Tibial artery (tissue), 4 donors: Measurements from ENCODE around the gene GRXCR1.

Source experiments
- DNase-seq, 2 donors: peaks; one replicate each; pipeline ENCODE4 v3.0.0-alpha.2; 2019
- H3K27ac ChIP-seq, 2 donors: fragments of 200-600 bp; sonication (generic) in 1 of 2; 1 replicate in 1 of 2; 2 replicates in 1 of 2; pipeline ENCODE4 v1.5.1; 2018 to 2019; ENCODE audit warnings: mild to moderate bottlenecking in 1 of 2
- H3K27me3 ChIP-seq, 2 donors: fragments of 200-600 bp; sonication (generic) in 1 of 2; one replicate each; pipeline versions ENCODE4 v1.5.1 to v1.6.0; 2016 to 2019
- H3K36me3 ChIP-seq, 3 donors: fragments of 200-600 bp; sonication (generic) in 2 of 3; one replicate each; pipeline ENCODE4 v1.5.1; 2016 to 2019; ENCODE audit warnings: mild to moderate bottlenecking in 2 of 3
- H3K4me1 ChIP-seq, 4 donors: fragments of 200-600 bp; sonication (generic) in 2 of 4; 1 replicate in 3 of 4; 2 replicates in 1 of 4; pipeline ENCODE4 v1.5.1; 2016 to 2019
- H3K4me3 ChIP-seq, 2 donors: fragments of 200-600 bp; sonication (generic) in 1 of 2; 1 replicate in 1 of 2; 2 replicates in 1 of 2; pipeline ENCODE4 v1.5.1; 2018 to 2019; ENCODE audit warnings: mild to moderate bottlenecking in 2 of 2
- H3K9me3 ChIP-seq, 3 donors: fragments of 200-600 bp; sonication (generic) in 1 of 3; one replicate each; pipeline ENCODE4 v1.5.1; 2016 to 2019
- CTCF ChIP-seq, 2 experiments: fragments of 200-600 bp in 1 of 2; fragments of 450-650 bp in 1 of 2; IDR thresholded peaks; one replicate each; pipeline ENCODE4 v1.5.1; 2017 to 2019; ENCODE audit warnings: antibody characterized with exemption in 2 of 2, mild to moderate bottlenecking in 1 of 2, moderate library complexity in 1 of 2
- intact Hi-C: fragments of 100-400 bp; cut with DNase I; formaldehyde crosslinking; loops from one replicate; pipeline ENCODE4 v1.15.0; 2023; ENCODE audit warnings: low total_unique reads

GRXCR1 gene

GRCh38 chr4:42995343-42995944 lies 102.9 kb downstream of the GRXCR1 start:
- intact Hi-C loops, result no loop called here
- H3K36me3 ChIP-seq, result no peaks in the 10 kb centered on the region
- DNase-seq, result no peak
- no peaks in the 10 kb centered on the region for H3K27me3 ChIP-seq
- H3K4me1 ChIP-seq, result no peaks in the 10 kb centered on the region
- no peak overlapping the region for H3K4me3 ChIP-seq
- peak; percentile 54 to 57 for TF ChIP-seq CTCF (IDR thresholded peaks at IDR 0.05)
- H3K27ac ChIP-seq, result no peak overlapping the region
- H3K9me3 ChIP-seq, result no peaks in the 10 kb centered on the region

GRCh38 chr4:43008793-43009192 lies 116.3 kb downstream of the GRXCR1 start:
- DNase-seq, result no peak
- no peak for TF ChIP-seq CTCF (IDR thresholded peaks at IDR 0.05)
- Histone ChIP-seq H3K27ac (no peak overlapping the region), H3K4me1 (no peaks in the 10 kb centered on the region), H3K9me3 (peaks cover 0 to 6% (median 0%) of the 10 kb centered on the region in 3 donors), H3K4me3 (no peak overlapping the region), H3K27me3 (no peaks in the 10 kb centered on the region), H3K36me3 (no peaks in the 10 kb centered on the region)
- intact Hi-C loops, result no loop called here

GRCh38 chr4:43014256-43014655 lies 121.7 kb downstream of the GRXCR1 start:
- H3K27me3 ChIP-seq, result no peaks in the 10 kb centered on the region
- DNase-seq, result no peak
- no peaks in the 10 kb centered on the region for H3K9me3 ChIP-seq
- intact Hi-C loops, result no loop called here
- TF ChIP-seq CTCF (IDR thresholded peaks at IDR 0.05), result no peak
- H3K4me1 ChIP-seq, result no peaks in the 10 kb centered on the region
- H3K27ac ChIP-seq, result no peak overlapping the region
- no peak overlapping the region for H3K4me3 ChIP-seq
- H3K36me3 ChIP-seq, result no peaks in the 10 kb centered on the region

GRCh38 chr4:43041632-43042031 lies 149.1 kb downstream of the GRXCR1 start:
- Histone ChIP-seq H3K27me3 (no peaks in the 10 kb centered on the region), H3K4me1 (no peaks in the 10 kb centered on the region), H3K4me3 (no peak overlapping the region), H3K36me3 (no peaks in the 10 kb centered on the region), H3K9me3 (no peaks in the 10 kb centered on the region), H3K27ac (no peak overlapping the region)
- no peak for DNase-seq
- TF ChIP-seq CTCF (IDR thresholded peaks at IDR 0.05), result no peak
- intact Hi-C loops, result no loop called here

GRCh38 chr4:43047058-43047457 lies 154.5 kb downstream of the GRXCR1 start:
- Histone ChIP-seq H3K27ac (no peak overlapping the region), H3K27me3 (no peaks in the 10 kb centered on the region), H3K36me3 (no peaks in the 10 kb centered on the region), H3K9me3 (no peaks in the 10 kb centered on the region), H3K4me3 (no peak overlapping the region), H3K4me1 (no peaks in the 10 kb centered on the region)
- no peak for DNase-seq
- no peak for TF ChIP-seq CTCF (IDR thresholded peaks at IDR 0.05)
- intact Hi-C loops, result no loop called here

- DNase-seq, result no peak
- intact Hi-C loops, result no loop called here
- H3K4me1 ChIP-seq, result no peaks in the 10 kb centered on the region
- TF ChIP-seq CTCF (IDR thresholded peaks at IDR 0.05), result no peak
- no peaks in the 10 kb centered on the region for H3K36me3 ChIP-seq
- H3K27ac ChIP-seq, result no peak overlapping the region
- no peak overlapping the region for H3K4me3 ChIP-seq
- no peaks in the 10 kb centered on the region for H3K27me3 ChIP-seq
- H3K9me3 ChIP-seq, result no peaks in the 10 kb centered on the region
These were observed 156.1 kb downstream of the GRXCR1 start for GRCh38 chr4:43048570-43048969.
